GM18907 (cell line): ENCODE results near the gene FLNC.

Experiments used
- ATAC-seq: cut with Tn5 transposase; IDR thresholded peaks from one replicate; pipeline ENCODE4 v1.9.1; 2021; ENCODE audit warnings: mild to moderate bottlenecking, moderate library complexity; ENCODE audit not compliant: unreplicated experiment

The FLNC gene

GRCh38 chr7:128829391-128830166, 627 bp upstream of the FLNC start:
- ATAC-seq = no peak

GRCh38 chr7:128831178-128831993, 1.2 kb downstream of the FLNC start:
- ATAC-seq = no peak

GRCh38 chr7:128831994-128832879, 2.0 kb downstream of the FLNC start:
- no peak for ATAC-seq

- no peak for ATAC-seq
Observed at GRCh38 chr7:128832880-128833147, 2.6 kb downstream of the FLNC start.

- no peak for ATAC-seq
Observed at GRCh38 chr7:128833148-128833945, 3.1 kb downstream of the FLNC start.

- ATAC-seq = no peak
Observed at GRCh38 chr7:128833946-128834325, 3.7 kb downstream of the FLNC start.

- no peak for ATAC-seq
Observed at GRCh38 chr7:128835231-128835751, 5.1 kb downstream of the FLNC start.

GRCh38 chr7:128835790-128836641, 5.8 kb downstream of the FLNC start:
- no peak for ATAC-seq

GRCh38 chr7:128836729-128837348, 6.6 kb downstream of the FLNC start:
- ATAC-seq = no peak

GRCh38 chr7:128837521-128837921, 7.3 kb downstream of the FLNC start:
- ATAC-seq = no peak

- no peak for ATAC-seq
Observed at GRCh38 chr7:128838109-128838779, 8.0 kb downstream of the FLNC start.

- ATAC-seq = no peak
Observed at GRCh38 chr7:128838981-128839731, 8.9 kb downstream of the FLNC start.

GRCh38 chr7:128839751-128840177, 9.6 kb downstream of the FLNC start:
- ATAC-seq = no peak

GRCh38 chr7:128840326-128841170, 10.3 kb downstream of the FLNC start:
- ATAC-seq = no peak

- ATAC-seq = no peak
Observed at GRCh38 chr7:128841171-128841690, 11.0 kb downstream of the FLNC start.

GRCh38 chr7:128841921-128842673, 11.9 kb downstream of the FLNC start:
- no peak for ATAC-seq
